IMR-90 (cell line): Measurements from ENCODE around the gene KRT8. TPM values are rescaled to one million over a fixed set of nuclear protein-coding genes. Genes with fewer than 3 reads are reported as not detected.
A peak's percentile ranks its signal among the peaks of the same experiment; 100 is the strongest.

Source experiments
- ATAC-seq: fragments of 200-7000 bp; cut with Tn5 transposase; 2 replicates; pipeline ENCODE4 v1.9.1; 2020; ENCODE audit warnings: low read depth, mild to moderate bottlenecking, moderate library complexity
- BruUV-seq: library from RNA; stranded (reverse); fragments of 400-500 nt; replicated peaks from 2 replicates; lab custom pipeline; 2021; lab: Mats Ljungman, UMichigan
- CTCF ChIA-PET: fragments of 300-600 bp; formaldehyde crosslinking; extraction: SDS; loops from one replicate; lab custom pipeline; 2021; ENCODE audit warnings: antibody characterized with exemption; lab: Yijun Ruan, JAX
- POLR2A ChIA-PET: fragments of 300-600 bp; sonication (Branson Sonifier 250); formaldehyde crosslinking; loops from one replicate; lab custom pipeline; 2022; ENCODE audit warnings: antibody characterized with exemption; ENCODE audit not compliant: unreplicated experiment; lab: Charles Lee
- DNase-seq: peaks from one replicate; pipeline ENCODE4 v3.0.0; 2013
- H2AFZ ChIP-seq: replicated peaks from 2 replicates; pipeline ENCODE3; 2013; ENCODE audit warnings: low read length, mild to moderate bottlenecking; ENCODE audit not compliant: poor library complexity
- H2AK5ac ChIP-seq: 2 replicates; pipeline ENCODE4 v1.6.1; 2013; ENCODE audit warnings: low read depth, low read length, inconsistent platforms
- H2AK9ac ChIP-seq: replicated peaks from 2 replicates; pipeline ENCODE3; 2013; ENCODE audit warnings: mild to moderate bottlenecking, low read depth, low read length, moderate library complexity; ENCODE audit not compliant: poor library complexity
- H2BK120ac ChIP-seq: 2 replicates; pipeline ENCODE4 v1.6.1; 2013; ENCODE audit warnings: low read depth, low read length, inconsistent platforms
- H2BK15ac ChIP-seq: 3 replicates; pipeline ENCODE4 v1.6.1; 2013; ENCODE audit warnings: low read depth, low read length, inconsistent platforms
- H2BK20ac ChIP-seq: 2 replicates; pipeline ENCODE4 v1.6.1; 2013; ENCODE audit warnings: low read depth, mild to moderate bottlenecking, inconsistent platforms, low read length, moderate library complexity
- H2BK5ac ChIP-seq: 2 replicates; pipeline ENCODE4 v1.6.1; 2013; ENCODE audit warnings: mild to moderate bottlenecking, low read depth, low read length, inconsistent platforms; ENCODE audit not compliant: poor library complexity, severe bottlenecking
- H3K14ac ChIP-seq: replicated peaks from 2 replicates; pipeline ENCODE4 v1.6.1; 2013; ENCODE audit warnings: low read depth, low read length, inconsistent platforms
- H3K18ac ChIP-seq: 2 replicates; pipeline ENCODE4 v1.6.1; 2013; ENCODE audit warnings: low read depth, low read length, control low read depth
- H3K23ac ChIP-seq: 2 replicates; pipeline ENCODE4 v1.6.1; 2013; ENCODE audit warnings: low read depth, low read length, inconsistent platforms
- H3K27ac ChIP-seq: 2 replicates; pipeline ENCODE4 v1.5.1; 2013; ENCODE audit warnings: mild to moderate bottlenecking, control low read depth, low read length; ENCODE audit not compliant: insufficient read depth
- H3K27me3 ChIP-seq: 2 replicates; pipeline ENCODE4 v1.6.1; 2013; ENCODE audit warnings: low read length; ENCODE audit not compliant: control insufficient read depth, insufficient read depth
- H3K36me3 ChIP-seq: 2 replicates; pipeline ENCODE4 v1.6.1; 2013; ENCODE audit warnings: low read length, mixed read lengths; ENCODE audit not compliant: control insufficient read depth, insufficient read depth
- H3K4ac ChIP-seq: 2 replicates; pipeline ENCODE4 v1.6.1; 2013; ENCODE audit warnings: low read depth, low read length, inconsistent platforms
- H3K4me1 ChIP-seq: 2 replicates; pipeline ENCODE4 v1.6.1; 2013; ENCODE audit warnings: low read length, mixed read lengths; ENCODE audit not compliant: control insufficient read depth, insufficient read depth
- H3K4me2 ChIP-seq: 2 replicates; pipeline ENCODE4 v1.6.1; 2013; ENCODE audit warnings: low read depth, mild to moderate bottlenecking, control low read depth, low read length, moderate library complexity
- H3K4me3 ChIP-seq: 2 replicates; pipeline ENCODE4 v1.5.1; 2013; ENCODE audit warnings: low read depth, mild to moderate bottlenecking, control low read depth, low read length, moderate library complexity; ENCODE audit not compliant: insufficient read depth
- H3K56ac ChIP-seq: 2 replicates; pipeline ENCODE4 v1.6.1; 2013; ENCODE audit warnings: low read length, inconsistent platforms; ENCODE audit not compliant: insufficient read depth; ENCODE audit errors: extremely low read depth
- H3K79me1 ChIP-seq, 2 experiments: 2 replicates each; pipeline ENCODE4 v1.6.1; 2013; ENCODE audit warnings: low read length in 2 of 2, inconsistent platforms in 1 of 2, low read depth in 1 of 2
- H3K9ac ChIP-seq: 2 replicates; pipeline ENCODE4 v1.6.1; 2013; ENCODE audit warnings: low read depth, low read length, control low read depth
- H3K9me1 ChIP-seq: 2 replicates; pipeline ENCODE4 v1.6.1; 2013; ENCODE audit warnings: low read length, inconsistent platforms; ENCODE audit not compliant: insufficient read depth
- H3K9me3 ChIP-seq: 2 replicates; pipeline ENCODE4 v1.6.1; 2013; ENCODE audit warnings: low read length; ENCODE audit not compliant: control insufficient read depth, insufficient read depth
- H4K20me1 ChIP-seq: 2 replicates; pipeline ENCODE4 v1.6.1; 2013; ENCODE audit warnings: low read length, inconsistent platforms; ENCODE audit not compliant: insufficient read depth
- H4K5ac ChIP-seq: 2 replicates; pipeline ENCODE4 v1.6.1; 2013; ENCODE audit warnings: mild to moderate bottlenecking, low read depth, low read length, control low read depth
- H4K8ac ChIP-seq, 2 experiments: 2 replicates each; pipeline ENCODE4 v1.6.1; 2013; ENCODE audit warnings: low read depth in 2 of 2, low read length in 2 of 2, control low read depth in 1 of 2, inconsistent platforms in 1 of 2
- H4K91ac ChIP-seq: 2 replicates; pipeline ENCODE4 v1.6.1; 2013; ENCODE audit warnings: low read depth, low read length, inconsistent platforms; ENCODE audit not compliant: insufficient read depth
- CEBPB ChIP-seq: IDR thresholded peaks from 2 replicates; pipeline ENCODE4 v1.6.1; 2012; ENCODE audit warnings: low read depth, low read length, improper control_type of control experiment
- CHD1 ChIP-seq: IDR thresholded peaks from 2 replicates; pipeline ENCODE4 v1.6.1; 2012; ENCODE audit warnings: low read depth, low read length, improper control_type of control experiment
- RAD21 ChIP-seq: IDR thresholded peaks from 2 replicates; pipeline ENCODE4 v1.6.1; 2012; ENCODE audit warnings: low read length, improper control_type of control experiment
- SMC3 ChIP-seq: fragments of 150-350 bp; IDR thresholded peaks from 2 replicates; pipeline ENCODE4 v1.6.1; 2016; ENCODE audit warnings: low read depth, mild to moderate bottlenecking, antibody characterized with exemption, low read length, moderate library complexity
- WGBS, 2 experiments: methylation state at CpG; one replicate each; pipeline versions ENCODE4 v1.1.5 to v1.1.7; 2013; ENCODE audit warnings: missing lambda C conversion rate in 2 of 2; ENCODE audit not compliant: insufficient read length in 1 of 2; ENCODE audit errors: extremely low coverage in 2 of 2; 5-methylcytosine and 5-hydroxymethylcytosine counted together
- dilution Hi-C: fragments of 300-500 bp; cut with HindIII; formaldehyde crosslinking; loops from one replicate; pipeline ENCODE4 v1.14.3; 2018; ENCODE audit warnings: low sequenced_read_pairs; ENCODE audit not compliant: unreplicated experiment
- in situ Hi-C: fragments of 300-500 bp; cut with MboI; formaldehyde crosslinking; loops from 3 replicates; pipeline ENCODE4 v1.14.3; 2019; ENCODE audit warnings: low sequenced_read_pairs, inconsistent platforms, mixed read lengths
- intact Hi-C: fragments of 100-400 bp; cut with micrococcal nuclease; formaldehyde crosslinking; loops from 2 replicates; pipeline ENCODE4 v1.10.0; 2022
- polyA plus RNA-seq, 3 experiments: library from polyadenylated mRNA; depleted of rRNA; stranded (reverse); fragments of >200 nt; gene quantifications; 2 replicates each; pipeline ENCODE4 v1.2.3, GENCODE V29; 2012; ENCODE audit warnings: low replicate concordance in 1 of 3
- total RNA-seq: library from RNA; depleted of rRNA; stranded (reverse); fragments of >200 nt; gene quantifications from 2 replicates; pipeline ENCODE4 v1.2.3, GENCODE V29; 2012
- TF ChIP-seq, protein P1 (sequence below): fragments of 150-350 bp; IDR thresholded peaks from 2 replicates; pipeline ENCODE4 v1.6.1; 2016; ENCODE audit warnings: low read depth, mild to moderate bottlenecking, low read length, moderate library complexity, borderline replicate concordance

The KRT8 gene
- total and polyA plus RNA-seq, 2 of the 4 experiments (the other 2 are of a cell fraction), result 10.9 to 39.3 TPM

DNA sequence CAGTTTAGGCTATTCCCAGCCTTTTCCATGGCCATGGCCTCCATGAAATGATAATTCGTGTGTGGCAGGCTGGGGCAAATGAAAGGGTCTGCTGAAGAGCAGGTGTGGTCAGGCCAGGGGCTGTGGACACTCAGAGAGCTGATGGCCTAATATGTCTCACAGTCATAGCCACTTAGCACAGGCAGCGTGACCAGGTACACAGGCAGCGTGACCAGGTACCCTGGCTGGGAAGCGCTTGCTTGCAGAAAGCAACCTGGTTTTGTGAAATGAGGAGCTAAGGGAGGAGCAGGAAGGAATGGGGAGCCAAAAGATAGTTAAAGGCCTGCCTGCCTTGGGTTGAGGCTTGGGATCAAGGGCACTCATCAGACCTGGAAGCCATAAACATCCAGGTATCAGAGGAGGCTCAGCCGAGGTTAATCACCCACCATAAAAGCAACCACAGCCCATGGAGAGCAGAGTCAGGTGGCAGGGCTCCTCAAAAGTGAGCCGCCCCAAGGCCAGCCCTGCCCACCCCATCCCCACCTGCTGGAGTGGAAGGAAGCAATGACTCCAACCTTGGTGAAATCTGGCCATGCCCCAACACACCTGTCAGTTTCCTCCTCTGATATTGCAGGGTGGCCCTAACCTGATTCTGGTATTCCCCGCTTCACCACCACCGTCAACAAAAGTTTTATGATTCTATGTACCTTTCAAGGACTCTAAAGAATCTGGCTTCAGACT, 8.0 kb upstream of the KRT8 start:
- WGBS, 2 experiments, result 100% methylated on average over 3 of the region's 8 CpGs; no CpG with 5 or more reads in 1 of the 2 experiments
- Histone ChIP-seq H4K91ac (no peak overlapping the region), H3K23ac (no peak overlapping the region), H3K4me1 (0 out of 2 replicates have a peak, but pooled peaks cover under 1% of the 10 kb centered on the region), H3K18ac (no peak overlapping the region), H3K14ac (no peak overlapping the region), H2BK20ac (no peak overlapping the region), H3K9me1 (peaks cover 1% of the 10 kb centered on the region), H2BK5ac (no peak overlapping the region), H3K36me3 (no peaks in the 10 kb centered on the region), H4K8ac (no peak overlapping the region), H3K27ac (no peak overlapping the region), H2AFZ (no peak overlapping the region), H3K9me3 (no peaks in the 10 kb centered on the region), H2AK5ac (peak overlapping the region; percentile 27; the same call in 1 of the 2 replicates), H3K4ac (no peak overlapping the region), H2BK15ac (no peak overlapping the region), H3K79me1 (no peaks in the 10 kb centered on the region), H3K9ac (no peak overlapping the region), H4K5ac (no peak overlapping the region), H2AK9ac (peak overlapping the region; percentile 13), H3K27me3 (no peaks in the 10 kb centered on the region), H3K4me3 (no peak overlapping the region), H3K56ac (no peak overlapping the region), H4K20me1 (no peaks in the 10 kb centered on the region), H3K4me2 (no peak overlapping the region), H2BK120ac (no peak overlapping the region)
- dilution Hi-C loops (no loop called here), intact Hi-C loops (no loop called here), in situ Hi-C loops (no loop called here)
- DNase-seq (no peak), ATAC-seq (no peak)
- TF ChIP-seq SMC3 (no peak), CHD1 (no peak), RAD21 (no peak), CEBPB (no peak)
- TF ChIP-seq, protein P1, sequence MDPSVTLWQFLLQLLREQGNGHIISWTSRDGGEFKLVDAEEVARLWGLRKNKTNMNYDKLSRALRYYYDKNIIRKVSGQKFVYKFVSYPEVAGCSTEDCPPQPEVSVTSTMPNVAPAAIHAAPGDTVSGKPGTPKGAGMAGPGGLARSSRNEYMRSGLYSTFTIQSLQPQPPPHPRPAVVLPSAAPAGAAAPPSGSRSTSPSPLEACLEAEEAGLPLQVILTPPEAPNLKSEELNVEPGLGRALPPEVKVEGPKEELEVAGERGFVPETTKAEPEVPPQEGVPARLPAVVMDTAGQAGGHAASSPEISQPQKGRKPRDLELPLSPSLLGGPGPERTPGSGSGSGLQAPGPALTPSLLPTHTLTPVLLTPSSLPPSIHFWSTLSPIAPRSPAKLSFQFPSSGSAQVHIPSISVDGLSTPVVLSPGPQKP, result no peak
- BruUV-seq, result no TSS peak
- ChIA-PET CTCF (no interaction called here), POLR2A (no interaction called here)
